CD4-positive, alpha-beta T cell (primary cell): ENCODE measurements around the gene KCNAB2. TPM values are rescaled to one million over a fixed set of nuclear protein-coding genes. Genes with fewer than 3 reads are reported as not detected.
A peak's percentile ranks its signal among the peaks of the same experiment; 100 is the strongest.

Source experiments
- ATAC-seq: fragments of 200-7000 bp; cut with Tn5 transposase; one replicate; pipeline ENCODE4 v1.10.0; 2022; ENCODE audit warnings: mild to moderate bottlenecking; ENCODE audit not compliant: poor library complexity
- CTCF ChIA-PET: fragments of 350-600 bp; sonication (Branson Sonifier 250); formaldehyde crosslinking; loops from one replicate; lab custom pipeline; 2021; ENCODE audit warnings: antibody characterized with exemption, inconsistent platforms; lab: Charles Lee
- POLR2A ChIA-PET: fragments of 350-600 bp; sonication (Branson Sonifier 250); formaldehyde crosslinking; loops from one replicate; lab custom pipeline; 2021; ENCODE audit warnings: antibody characterized with exemption, inconsistent platforms; lab: Charles Lee
- DNase-seq, 14 experiments: peaks; one replicate each; pipeline ENCODE4 v3.0.0-alpha.2; 2013 to 2020; ENCODE audit warnings: mixed read lengths in 2 of 14
- H3K27ac ChIP-seq, 2 donors: one replicate each; pipeline versions ENCODE4 v1.5.1 to v1.7.0; 2013; ENCODE audit warnings: low read length in 2 of 2, low read depth in 1 of 2, mild to moderate bottlenecking in 1 of 2
- H3K27me3 ChIP-seq, 2 experiments: 1 replicate in 1 of 2; 2 replicates in 1 of 2; pipeline versions ENCODE4 v1.6.1 to v1.7.0; 2013; ENCODE audit warnings: low read length in 2 of 2, control low read depth in 1 of 2, mild to moderate bottlenecking in 1 of 2, moderate library complexity in 1 of 2; ENCODE audit not compliant: insufficient read depth in 2 of 2, control insufficient read depth in 1 of 2
- H3K36me3 ChIP-seq: one replicate; pipeline ENCODE4 v1.6.1; 2013; ENCODE audit warnings: low read length, control low read depth; ENCODE audit not compliant: insufficient read depth
- H3K4me1 ChIP-seq: one replicate; pipeline ENCODE4 v1.6.1; 2013; ENCODE audit warnings: low read length, control low read depth; ENCODE audit not compliant: insufficient read depth
- H3K4me3 ChIP-seq: one replicate; pipeline ENCODE4 v1.5.1; 2013; ENCODE audit warnings: mild to moderate bottlenecking, low read length, moderate library complexity
- H3K9me3 ChIP-seq, 2 experiments: 1 replicate in 1 of 2; 2 replicates in 1 of 2; pipeline versions ENCODE4 v1.6.1 to v1.7.0; 2013; ENCODE audit warnings: low read length in 2 of 2, mild to moderate bottlenecking in 2 of 2, control low read depth in 1 of 2, moderate library complexity in 1 of 2; ENCODE audit not compliant: control insufficient read depth in 1 of 2, insufficient read depth in 1 of 2
- H3K27ac Mint-ChIP-seq: one replicate; pipeline ENCODE4 v1.8.0; 2020; ENCODE audit warnings: mixed read lengths
- H3K27me3 Mint-ChIP-seq: one replicate; pipeline ENCODE4 v1.8.0; 2021; ENCODE audit warnings: mixed read lengths
- H3K36me3 Mint-ChIP-seq: one replicate; pipeline ENCODE4 v1.8.0; 2021; ENCODE audit warnings: low read depth, mixed read lengths
- H3K4me1 Mint-ChIP-seq: one replicate; pipeline ENCODE4 v1.8.0; 2021; ENCODE audit warnings: low read depth, mixed read lengths
- H3K4me3 Mint-ChIP-seq: one replicate; pipeline ENCODE4 v1.8.0; 2020; ENCODE audit warnings: mild to moderate bottlenecking, mixed read lengths
- H3K9me3 Mint-ChIP-seq: one replicate; pipeline ENCODE4 v1.8.0; 2020; ENCODE audit warnings: mixed read lengths
- intact Hi-C, 2 experiments: fragments of 100-400 bp; cut with DNase I in 1 of 2; cut with micrococcal nuclease in 1 of 2; formaldehyde crosslinking; loops; one replicate each; pipeline versions ENCODE4 v1.15.1 to v1.9.0; 2023 to 2025; cut with DNase I, micrococcal nuclease
- total RNA-seq, 174 experiments: library from RNA in 2 of 174; stranded (reverse) in 2 of 174; gene quantifications; one replicate each; pipeline ENCODE4 v1.2.3 and lab custom pipeline; 2021 to 2026
- TF ChIP-seq, protein P1 (sequence below): fragments of 200-600 bp; IDR thresholded peaks from one replicate; pipeline ENCODE4 v1.8.0; 2022; ENCODE audit warnings: antibody characterized with exemption, mild to moderate bottlenecking

Gene KCNAB2
- total RNA-seq, 2 experiments from 2014 or later, result 147 to 155 TPM

DNA sequence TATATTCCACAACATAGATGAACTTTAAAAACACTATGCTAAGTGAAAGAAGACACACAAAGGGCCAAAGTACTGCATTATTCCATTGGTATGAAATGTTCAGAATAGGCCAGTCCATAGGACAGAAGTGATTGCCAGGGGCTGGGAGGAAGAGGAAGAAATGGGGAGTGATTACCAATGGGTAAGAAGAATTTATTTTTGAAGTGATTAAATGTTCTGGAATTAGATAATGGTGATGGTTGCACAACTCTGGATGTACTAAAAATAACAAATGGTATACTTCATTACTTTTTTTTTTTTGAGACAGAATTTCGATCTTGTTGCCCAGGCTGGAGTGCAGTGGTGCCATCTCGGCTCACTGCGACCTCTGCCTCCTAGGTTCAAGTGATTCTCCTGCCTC, 72.7 kb downstream of the KCNAB2 start:
- Mint-ChIP-seq H3K4me3 (no peak overlapping the region), H3K4me1 (no peaks in the 10 kb centered on the region), H3K27me3 (no peaks in the 10 kb centered on the region), H3K9me3 (peaks cover 6% of the 10 kb centered on the region), H3K27ac (no peak overlapping the region), H3K36me3 (no peaks in the 10 kb centered on the region)
- Histone ChIP-seq H3K36me3 (no peaks in the 10 kb centered on the region), H3K9me3 (peaks cover 0 to 8% of the 10 kb centered on the region in 2 experiments), H3K27ac (no peak overlapping the region), H3K4me1 (no peaks in the 10 kb centered on the region), H3K27me3 (no peaks in the 10 kb centered on the region), H3K4me3 (no peak overlapping the region)
- TF ChIP-seq, protein P1, sequence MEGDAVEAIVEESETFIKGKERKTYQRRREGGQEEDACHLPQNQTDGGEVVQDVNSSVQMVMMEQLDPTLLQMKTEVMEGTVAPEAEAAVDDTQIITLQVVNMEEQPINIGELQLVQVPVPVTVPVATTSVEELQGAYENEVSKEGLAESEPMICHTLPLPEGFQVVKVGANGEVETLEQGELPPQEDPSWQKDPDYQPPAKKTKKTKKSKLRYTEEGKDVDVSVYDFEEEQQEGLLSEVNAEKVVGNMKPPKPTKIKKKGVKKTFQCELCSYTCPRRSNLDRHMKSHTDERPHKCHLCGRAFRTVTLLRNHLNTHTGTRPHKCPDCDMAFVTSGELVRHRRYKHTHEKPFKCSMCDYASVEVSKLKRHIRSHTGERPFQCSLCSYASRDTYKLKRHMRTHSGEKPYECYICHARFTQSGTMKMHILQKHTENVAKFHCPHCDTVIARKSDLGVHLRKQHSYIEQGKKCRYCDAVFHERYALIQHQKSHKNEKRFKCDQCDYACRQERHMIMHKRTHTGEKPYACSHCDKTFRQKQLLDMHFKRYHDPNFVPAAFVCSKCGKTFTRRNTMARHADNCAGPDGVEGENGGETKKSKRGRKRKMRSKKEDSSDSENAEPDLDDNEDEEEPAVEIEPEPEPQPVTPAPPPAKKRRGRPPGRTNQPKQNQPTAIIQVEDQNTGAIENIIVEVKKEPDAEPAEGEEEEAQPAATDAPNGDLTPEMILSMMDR, result no peak
- intact Hi-C loops, result no loop called here
- POLR2A ChIA-PET, result no interaction called here
- DNase-seq (no peak), ATAC-seq (no peak)
- CTCF ChIA-PET, result no interaction called here

GRCh38 chr1:6121021-6121421, 75.3 kb downstream of the KCNAB2 start:
- CTCF ChIA-PET, result no interaction called here
- Histone ChIP-seq H3K27me3 (no peaks in the 10 kb centered on the region), H3K36me3 (no peaks in the 10 kb centered on the region), H3K27ac (no peak overlapping the region), H3K4me1 (no peaks in the 10 kb centered on the region), H3K4me3 (no peak overlapping the region), H3K9me3 (peaks cover 0 to 8% of the 10 kb centered on the region in 2 experiments)
- POLR2A ChIA-PET, result no interaction called here
- no peaks in the 10 kb centered on the region for H3K27me3 Mint-ChIP-seq
- DNase-seq (peak in 1 of 14 experiments; percentile 9), ATAC-seq (no peak)
- no peaks in the 10 kb centered on the region for H3K4me1 Mint-ChIP-seq
- TF ChIP-seq, protein P1, result no peak
- H3K27ac Mint-ChIP-seq, result no peak overlapping the region
- no peak overlapping the region for H3K4me3 Mint-ChIP-seq
- intact Hi-C loops, result no loop called here
- H3K9me3 Mint-ChIP-seq, result peaks cover 6% of the 10 kb centered on the region
- H3K36me3 Mint-ChIP-seq, result no peaks in the 10 kb centered on the region

DNA sequence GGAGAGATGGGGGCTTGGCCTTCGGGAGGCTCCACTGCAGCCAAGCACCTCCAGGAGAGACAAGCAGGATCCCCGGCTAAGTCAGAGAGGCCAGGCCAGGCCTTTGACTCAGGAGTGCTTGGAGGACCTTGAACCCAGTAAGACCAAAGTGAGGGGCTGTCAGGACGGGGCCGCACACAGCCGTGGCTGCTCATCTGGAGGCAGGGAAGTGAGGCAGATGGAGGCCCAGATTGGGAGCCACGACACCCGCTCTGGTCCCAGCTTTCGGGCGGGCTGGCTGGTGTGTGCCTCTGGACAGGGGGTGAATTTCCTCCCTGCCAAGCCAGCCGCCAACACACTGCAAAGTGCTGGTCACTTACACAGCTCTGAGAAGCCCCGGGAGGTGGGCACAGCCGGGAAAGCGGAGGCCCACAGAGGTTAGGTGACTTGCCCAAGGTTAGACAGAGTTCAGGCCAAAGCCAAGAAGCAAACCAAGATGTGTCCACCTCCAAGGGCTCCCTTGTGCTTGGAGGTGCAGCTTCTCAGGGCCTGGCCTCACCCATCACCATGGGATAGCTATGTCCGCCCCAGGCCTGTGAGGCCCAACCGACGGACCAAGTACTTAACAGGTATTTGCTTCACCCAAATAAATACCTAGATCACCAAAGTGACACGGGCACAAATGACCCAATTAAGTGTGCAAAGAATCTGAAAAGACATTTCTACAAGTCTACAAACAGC, 76.1 kb downstream of the KCNAB2 start:
- peaks cover 4% of the 10 kb centered on the region for H3K9me3 Mint-ChIP-seq
- H3K27me3 Mint-ChIP-seq, result peaks cover 3% of the 10 kb centered on the region
- intact Hi-C loops, result no loop called here

More for the DNA sequence above, 76.1 kb downstream of the KCNAB2 start:
- H3K36me3 Mint-ChIP-seq, result no peaks in the 10 kb centered on the region
- no peak for ATAC-seq
- Histone ChIP-seq H3K4me1 (peaks cover under 1% of the 10 kb centered on the region), H3K36me3 (no peaks in the 10 kb centered on the region), H3K27me3 (no peaks in the 10 kb centered on the region), H3K4me3 (no peak overlapping the region), H3K27ac (no peak overlapping the region), H3K9me3 (peaks cover 0 to 7% of the 10 kb centered on the region in 2 experiments)
- no peak overlapping the region for H3K4me3 Mint-ChIP-seq
- DNase-seq, result no peak
- ChIA-PET CTCF (no interaction called here), POLR2A (no interaction called here)
- H3K4me1 Mint-ChIP-seq, result peaks cover 3% of the 10 kb centered on the region
- H3K27ac Mint-ChIP-seq, result no peak overlapping the region
- TF ChIP-seq, protein P1, result no peak
